ENCODE data around the gene DAGLA. TPM values are rescaled to one million over a fixed set of nuclear protein-coding genes. Genes with fewer than 3 reads are reported as not detected.

The DAGLA gene
- total and polyA plus RNA-seq, 2 of the 13 experiments (the other 11 are each of a cell fraction or from before 2014, with no cell fraction given) = 2.6 to 3.9 TPM

GRCh38 chr11:61793083-61793828 is 113.1 kb downstream of the DAGLA start:
- Histone ChIP-seq H4K20me1 (ENCODE audit: insufficient read depth, low read length) (no peaks in the 10 kb centered on the region; the same call in 1 of the 2 replicates), H3K27ac (ENCODE audit: extremely low read length, insufficient read depth, low read length) (peak overlapping the region; percentile 99), H3K36me3 (replicated peaks in 1 of 2; ENCODE audit: control insufficient read depth in 1 of 2, insufficient read depth in 2 of 2, low read length in 2 of 2) (peaks cover 10 to 42% of the 10 kb centered on the region in 2 experiments), H3K9ac (ENCODE audit: insufficient read depth, low read depth, low read length) (peak overlapping the region; percentile 96), H2AFZ (ENCODE audit: low read length) (no peak overlapping the region), H3K4me1 (ENCODE audit: insufficient read depth, low read length) (peaks cover 51% of the 10 kb centered on the region), H3K9me3 (ENCODE audit: low read length) (no peaks in the 10 kb centered on the region), H3K4me3 (replicated peaks in 1 of 3; ENCODE audit: insufficient read depth in 1 of 3, low read depth in 2 of 3, low read length in 3 of 3) (peak overlapping the region; percentile 68 to 87 (median 81)), H3K4me2 (ENCODE audit: low read depth, low read length) (peak overlapping the region; percentile 89), H3K79me2 (ENCODE audit: insufficient read depth, low read length) (peaks cover 50% of the 10 kb centered on the region), H3K27me3 (ENCODE audit: control insufficient read depth in 1 of 2, insufficient read depth in 2 of 2, low read length in 2 of 2) (no peaks in the 10 kb centered on the region; a peak in 1 of 5 replicates)
- ChIA-PET POLR2A (interaction anchor here (0.6 to 4.2 kb wide), 15 partner anchors 10 to 798 kb away, joined by 3 to 50 read pairs (median 6); partner anchors contain the start of genes BEST1, FADS1, FADS2 and TUT1), CTCF (ENCODE audit: low intra/inter-chr PET ratio, low total read pairs) (no interaction called here)
- FAIRE-seq (no peak), DNase-seq (ENCODE audit: low spot score) (peak; percentile 12), ATAC-seq (peak; percentile 34)
- 2% methylated on average over 20 of the region's 29 CpGs for WGBS (ENCODE audit: low lambda C conversion rate)
- BruUV-seq (replicated peaks) = TSS peak; percentile 72
- intact Hi-C loops (cut with micrococcal nuclease; ENCODE audit: unreplicated experiment) (loop anchor here (1.0 kb wide), 1 partner anchor 315 kb away; no protein-coding TSS in a partner anchor), in situ Hi-C loops (cut with HindIII; ENCODE audit: extremely low pct_ligation_motif_present, low pct_unique_long_range_greater_than_20kb) (loop anchor here (10.0 kb wide), 1 partner anchor 292 kb away; no protein-coding TSS in a partner anchor)
- TF ChIP-seq GRHL1 (CRISPR knock-in tag; conservative IDR thresholded peaks at IDR 0.05) (no peak), PAF1 (CRISPR knock-in tag; IDR thresholded peaks at IDR 0.05) (no peak), ZNF709 (CRISPR knock-in tag; IDR thresholded peaks at IDR 0.05) (no peak), TFE3 (CRISPR knock-in tag; IDR thresholded peaks at IDR 0.05) (no peak), TRIM24 (CRISPR knock-in tag; IDR thresholded peaks at IDR 0.05) (no peak), ZNF75D (CRISPR knock-in tag; IDR thresholded peaks at IDR 0.05; ENCODE audit: borderline replicate concordance) (no peak), TEAD3 (CRISPR knock-in tag; optimal IDR thresholded peaks at IDR 0.05; ENCODE audit: borderline replicate concordance) (no peak), HOMEZ (CRISPR knock-in tag; IDR thresholded peaks at IDR 0.05; ENCODE audit: low read depth) (no peak), ZNF274 (CRISPR knock-in tag; IDR thresholded peaks at IDR 0.05) (0 out of 2 replicates have a peak, but pooled peaks have one; percentile 16), ZFP41 (CRISPR knock-in tag; IDR thresholded peaks at IDR 0.05; ENCODE audit: borderline replicate concordance) (no peak), RARA (CRISPR knock-in tag; IDR thresholded peaks at IDR 0.05) (no peak), ZNF142 (CRISPR knock-in tag; IDR thresholded peaks at IDR 0.05) (peak; percentile 39; the same call in 1 of the 2 replicates)
